ENCODE results near the gene NSD2.

The NSD2 gene

GRCh38 chr4:1972414-1972813 lies 101.2 kb downstream of the NSD2 start:
- no peak for TF ChIP-seq FOXP2 (optimal IDR thresholded peaks at IDR 0.05; ENCODE audit: borderline replicate concordance, extremely low read depth, extremely low read length, insufficient read depth)
- TF ChIP-seq SIN3A (IDR thresholded peaks at IDR 0.05; ENCODE audit: borderline replicate concordance, insufficient read depth, low read length), result no peak

GRCh38 chr4:1973218-1973617 lies 102.0 kb downstream of the NSD2 start:
- TF ChIP-seq FOXP2 (optimal IDR thresholded peaks at IDR 0.05; ENCODE audit: borderline replicate concordance, extremely low read depth, extremely low read length, insufficient read depth) (no peak), POLR2AphosphoS5 (IDR thresholded peaks at IDR 0.05; ENCODE audit: low read depth, low read length) (no peak), SIN3A (IDR thresholded peaks at IDR 0.05; ENCODE audit: borderline replicate concordance, insufficient read depth, low read length) (no peak), TAF1 (IDR thresholded peaks at IDR 0.05; ENCODE audit: borderline replicate concordance, insufficient read depth, low read length) (no peak), REST (IDR thresholded peaks at IDR 0.05; ENCODE audit: insufficient read depth in 1 of 2, low read depth in 2 of 2, low read length in 2 of 2) (no peak)

GRCh38 chr4:1973661-1974060 lies 102.5 kb downstream of the NSD2 start:
- no peak for TF ChIP-seq REST (IDR thresholded peaks at IDR 0.05; ENCODE audit: insufficient read depth in 1 of 2, low read depth in 2 of 2, low read length in 2 of 2)
- no peak for TF ChIP-seq SIN3A (IDR thresholded peaks at IDR 0.05; ENCODE audit: borderline replicate concordance, insufficient read depth, low read length)
- no peak for TF ChIP-seq TAF1 (IDR thresholded peaks at IDR 0.05; ENCODE audit: borderline replicate concordance, insufficient read depth, low read length)
- TF ChIP-seq FOXP2 (optimal IDR thresholded peaks at IDR 0.05; ENCODE audit: borderline replicate concordance, extremely low read depth, extremely low read length, insufficient read depth), result no peak
- TF ChIP-seq POLR2AphosphoS5 (IDR thresholded peaks at IDR 0.05; ENCODE audit: low read depth, low read length), result no peak

GRCh38 chr4:1974840-1975239 lies 103.6 kb downstream of the NSD2 start:
- TF ChIP-seq TAF1 (IDR thresholded peaks at IDR 0.05; ENCODE audit: borderline replicate concordance, insufficient read depth, low read length) (no peak), POLR2AphosphoS5 (IDR thresholded peaks at IDR 0.05; ENCODE audit: low read depth, low read length) (no peak), SIN3A (IDR thresholded peaks at IDR 0.05; ENCODE audit: borderline replicate concordance, insufficient read depth, low read length) (no peak), FOXP2 (optimal IDR thresholded peaks at IDR 0.05; ENCODE audit: borderline replicate concordance, extremely low read depth, extremely low read length, insufficient read depth) (no peak), REST (IDR thresholded peaks at IDR 0.05; ENCODE audit: insufficient read depth in 1 of 2, low read depth in 2 of 2, low read length in 2 of 2) (no peak)

- no peak for TF ChIP-seq TAF1 (IDR thresholded peaks at IDR 0.05; ENCODE audit: borderline replicate concordance, insufficient read depth, low read length)
- TF ChIP-seq FOXP2 (optimal IDR thresholded peaks at IDR 0.05; ENCODE audit: borderline replicate concordance, extremely low read depth, extremely low read length, insufficient read depth), result no peak
- no peak for TF ChIP-seq SIN3A (IDR thresholded peaks at IDR 0.05; ENCODE audit: borderline replicate concordance, insufficient read depth, low read length)
- no peak for TF ChIP-seq REST (IDR thresholded peaks at IDR 0.05; ENCODE audit: insufficient read depth in 1 of 2, low read depth in 2 of 2, low read length in 2 of 2)
- TF ChIP-seq POLR2AphosphoS5 (IDR thresholded peaks at IDR 0.05; ENCODE audit: low read depth, low read length), result no peak
Measured at GRCh38 chr4:1975391-1975801, 104.2 kb downstream of the NSD2 start.

All from PFSK-1 (cell line).